ENCODE data around the gene TCF12. TPM values are rescaled to one million over a fixed set of nuclear protein-coding genes. Genes with fewer than 3 reads are reported as not detected.

Gene TCF12
- total and polyA plus RNA-seq, 2 donors (not counting 3 experiments of a cell fraction or from before 2014, with no cell fraction given): 72.1 to 133 TPM

- POLR2A ChIA-PET: interaction anchor here (0.6 kb wide), 1 partner anchor 313 kb away, joined by 3 read pairs; no protein-coding TSS in a partner anchor
- dilution Hi-C loops (cut with MboI; ENCODE audit: extremely low pct_ligation_motif_present, low sequenced_read_pairs): no loop called here
These were observed 229.8 kb downstream of the TCF12 start for GRCh38 chr15:57148262-57148661.

More at GRCh38 chr15:57148262-57148661, 229.8 kb downstream of the TCF12 start:
- Histone ChIP-seq H3K4me2 (ENCODE audit: insufficient read depth, low read length) (no peak overlapping the region), H3K4me3 (replicated peaks in 1 of 3; ENCODE audit: insufficient read depth in 1 of 3, low read depth in 1 of 3, low read length in 3 of 3) (no peak overlapping the region), H3K4me1 (ENCODE audit: control insufficient read depth, extremely low read depth, insufficient read depth, low read length) (peaks cover 37% of the 10 kb centered on the region), H4K20me1 (replicated peaks; ENCODE audit: control insufficient read depth, extremely low read depth, insufficient read depth, low read length) (no peaks in the 10 kb centered on the region), H3K9me1 (replicated peaks; ENCODE audit: control insufficient read depth, extremely low read depth, insufficient read depth, low read length) (no peaks in the 10 kb centered on the region), H3K9ac (replicated peaks; ENCODE audit: extremely low read depth, insufficient read depth, low read length) (no peak overlapping the region), H3K27ac (ENCODE audit: insufficient read depth, low read depth, low read length) (no peak overlapping the region), H3K79me2 (ENCODE audit: control insufficient read depth, insufficient read depth, low read length) (peaks cover 6% of the 10 kb centered on the region), H2AFZ (ENCODE audit: low read depth, low read length) (no peak overlapping the region), H3K9me3 (replicated peaks; ENCODE audit: control insufficient read depth, insufficient read depth, low read length) (no peaks in the 10 kb centered on the region), H3K27me3 (ENCODE audit: control insufficient read depth in 2 of 2, insufficient read depth in 2 of 2, low read length in 2 of 2) (no peaks in the 10 kb centered on the region), H3K36me3 (ENCODE audit: control insufficient read depth in 2 of 2, extremely low read depth in 1 of 2, insufficient read depth in 2 of 2, low read length in 2 of 2) (no peaks in the 10 kb centered on the region)
- CTCF ChIA-PET: interaction anchor here (0.7 to 6.9 kb wide), 10 partner anchors 12 to 657 kb away, joined by 3 to 127 read pairs (median 8); no protein-coding TSS in a partner anchor
- DNase-seq (ENCODE audit: low read depth, low spot score) (no peak), FAIRE-seq (no peak)
- TF ChIP-seq POLR2A (IDR thresholded peaks at IDR 0.05; ENCODE audit: low read depth, low read length) (no peak), MYC (IDR thresholded peaks at IDR 0.05; ENCODE audit: low read depth, low read length) (no peak), GATA2 (IDR thresholded peaks at IDR 0.05; ENCODE audit: insufficient read depth, insufficient read length, low read depth, low read length) (no peak), CTCF (IDR thresholded peaks at IDR 0.05; ENCODE audit: extremely low read depth in 1 of 2, insufficient read depth in 1 of 2, low read depth in 1 of 2, low read length in 2 of 2) (no peak), POLR2AphosphoS5 (IDR thresholded peaks at IDR 0.05; ENCODE audit: insufficient read depth, low read depth, low read length) (no peak), MAX (IDR thresholded peaks at IDR 0.05; ENCODE audit: insufficient read depth, insufficient read length) (no peak), FOS (IDR thresholded peaks at IDR 0.05; ENCODE audit: borderline replicate concordance, insufficient read depth, low read length) (no peak), JUN (IDR thresholded peaks at IDR 0.05; ENCODE audit: borderline replicate concordance, insufficient read depth, insufficient read length, low read depth) (no peak), EZH2 (IDR thresholded peaks at IDR 0.05; ENCODE audit: borderline replicate concordance, low read depth, low read length, severe bottlenecking) (no peak)
- intact Hi-C loops (cut with micrococcal nuclease): loop anchor here (5.0 kb wide), 1 partner anchor 394 kb away; no protein-coding TSS in a partner anchor
- no TSS peak for BruUV-seq (replicated peaks)
